HG03060 (cell line): Measurements from ENCODE around the gene PHF20.
"Not testable (repeated sequence)": the region's sequence is repeated elsewhere in the genome, so short reads cannot be mapped to it uniquely, and the experiment has no call there.

ENCODE experiments used
- ATAC-seq: cut with Tn5 transposase; IDR thresholded peaks from one replicate; pipeline ENCODE4 v1.9.1; 2021; ENCODE audit warnings: low read depth, moderate number of reproducible peaks; ENCODE audit not compliant: unreplicated experiment

PHF20 gene

GRCh38 chr20:35909176-35909575 is 137.4 kb downstream of the PHF20 start:
- ATAC-seq = no peak

- ATAC-seq = no peak
These were observed 138.0 kb downstream of the PHF20 start for GRCh38 chr20:35909796-35910195.

DNA sequence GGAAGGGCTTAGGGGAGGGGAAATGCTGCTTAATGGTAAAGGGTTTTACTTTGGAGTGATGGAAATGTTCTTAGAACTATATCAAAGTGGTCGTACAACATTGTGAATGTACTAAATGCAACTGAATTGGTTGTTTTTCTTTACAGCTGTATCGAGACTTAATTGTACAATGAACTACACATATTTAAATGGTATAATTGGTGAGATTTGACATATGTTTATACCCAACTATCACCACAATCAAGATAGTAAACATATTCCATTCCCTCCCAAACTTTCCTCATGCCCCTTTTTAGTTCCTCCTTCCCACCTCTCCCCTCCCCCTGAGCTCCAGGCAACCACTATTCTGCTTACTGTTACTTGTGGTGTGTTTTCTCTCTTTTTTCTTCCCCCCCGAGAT is 138.4 kb downstream of the PHF20 start:
- ATAC-seq = no peak

DNA sequence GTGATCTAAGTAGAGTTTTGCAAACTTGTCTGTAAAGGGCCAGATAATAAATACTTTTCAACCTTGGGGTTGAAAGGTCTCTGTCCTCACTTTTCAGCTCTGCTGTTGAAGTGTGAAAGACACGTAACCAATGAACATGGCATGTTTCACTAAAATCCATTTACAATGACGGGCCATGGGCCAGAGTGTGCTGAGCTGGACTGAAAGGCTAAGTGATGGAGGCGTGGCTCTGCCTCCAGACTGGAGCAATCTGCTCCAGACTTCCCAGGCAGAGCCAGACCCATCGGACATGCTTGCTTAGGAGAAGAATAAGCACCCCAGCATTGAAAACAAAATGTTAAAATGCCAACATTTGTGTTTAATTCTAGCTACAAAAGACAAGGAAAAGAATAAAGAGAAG is 141.1 kb downstream of the PHF20 start:
- ATAC-seq = no peak

DNA sequence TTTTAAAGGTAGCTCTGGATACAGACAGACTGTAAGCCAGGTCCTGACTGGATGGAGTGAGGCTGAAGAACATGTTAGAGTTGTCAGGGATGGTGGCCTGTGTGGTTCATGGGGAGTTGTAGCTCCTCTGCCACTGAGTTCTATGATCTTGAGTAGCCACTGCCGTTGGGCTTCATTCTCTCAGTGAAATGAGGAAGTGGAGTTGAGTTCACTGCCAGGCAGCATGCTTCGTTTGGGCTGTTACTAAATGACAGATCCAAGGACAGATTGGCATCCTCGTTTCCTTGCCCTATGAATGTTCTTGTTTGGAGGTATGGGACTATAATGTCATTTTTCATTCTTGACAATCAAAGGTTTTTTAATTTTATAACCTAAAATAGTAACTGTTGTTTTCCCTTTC is 145.3 kb downstream of the PHF20 start:
- ATAC-seq = no peak

DNA sequence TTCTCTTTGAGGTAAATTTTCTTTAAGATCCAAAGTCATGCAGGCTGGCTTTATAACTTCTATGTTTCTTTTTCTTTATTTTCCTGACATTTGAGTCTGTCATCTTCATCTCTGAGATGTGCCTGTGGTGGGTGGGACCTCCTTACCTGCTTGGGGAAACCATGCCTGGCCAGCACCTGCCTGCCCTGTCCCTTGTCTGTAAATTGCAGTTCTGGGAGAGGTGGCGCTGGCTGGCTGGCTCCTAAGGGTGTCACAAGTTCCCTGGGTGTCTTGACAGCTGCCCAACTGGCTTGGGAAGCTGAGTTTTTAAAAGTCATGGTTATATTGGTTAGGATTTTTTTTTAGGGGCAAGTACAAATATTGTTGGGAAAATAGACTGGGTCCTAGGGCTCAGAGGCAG is 146.2 kb downstream of the PHF20 start:
- ATAC-seq = no peak

- ATAC-seq = no peak
These were observed 148.7 kb downstream of the PHF20 start for GRCh38 chr20:35920523-35920922.

GRCh38 chr20:35929301-35929700 is 157.5 kb downstream of the PHF20 start:
- ATAC-seq = no peak

DNA sequence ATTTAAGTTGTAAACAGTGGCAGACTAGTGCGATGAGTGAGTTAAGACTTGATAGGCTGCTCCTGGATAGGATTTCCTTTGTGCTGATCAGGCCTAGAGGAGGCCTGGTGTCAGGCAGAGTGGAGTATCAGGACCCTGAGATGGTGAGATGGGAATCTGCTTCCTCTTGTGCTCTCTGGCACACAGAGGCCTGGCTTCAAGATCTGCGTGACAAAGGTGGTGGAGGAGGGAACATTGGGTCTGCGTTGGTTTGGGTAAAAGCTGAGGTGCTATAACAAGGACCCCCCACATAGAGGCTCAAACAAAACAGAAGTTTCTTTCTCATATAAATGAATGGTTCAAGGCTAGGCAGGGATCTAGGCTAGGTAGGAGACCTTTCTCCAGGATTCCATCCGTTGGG is 162.2 kb downstream of the PHF20 start:
- ATAC-seq = no peak

DNA sequence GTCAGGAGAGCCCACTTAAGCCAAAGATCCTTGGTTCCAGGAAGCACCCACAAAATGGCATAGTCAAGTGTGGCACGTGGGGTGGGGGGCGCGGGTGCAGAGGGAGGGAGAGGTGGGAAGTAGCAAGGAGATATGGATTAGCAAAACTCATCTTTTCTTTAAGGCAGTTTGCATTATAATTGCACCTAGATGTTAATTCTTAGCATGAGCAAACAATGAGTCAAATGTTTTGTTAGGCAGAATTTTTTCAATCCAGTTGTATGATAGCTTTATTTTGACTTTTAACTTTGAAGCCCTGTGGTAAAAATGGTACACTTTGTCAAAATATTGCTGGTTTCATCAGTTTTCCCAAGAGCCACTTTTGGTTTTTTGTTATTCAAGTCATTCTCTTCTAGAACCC is 167.4 kb downstream of the PHF20 start:
- ATAC-seq = no peak

DNA sequence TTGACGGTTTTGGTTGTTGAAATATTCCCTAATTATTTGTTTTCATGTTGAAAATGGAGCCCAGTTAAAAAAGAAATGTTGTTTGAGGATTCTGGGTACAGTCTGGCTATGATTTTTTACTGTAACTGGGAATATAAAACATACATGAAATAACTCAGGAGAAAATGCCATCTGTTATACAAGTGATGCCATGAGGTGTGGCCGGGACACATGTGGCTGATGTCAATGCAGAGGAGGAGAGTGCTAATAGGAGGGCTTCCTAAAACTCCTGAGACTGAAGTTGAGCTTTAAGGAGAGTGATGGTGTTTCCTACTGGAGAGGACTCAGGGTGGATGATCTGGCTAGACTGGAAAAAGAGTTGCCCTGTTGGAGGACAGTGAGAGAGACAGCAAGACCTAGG is 169.8 kb downstream of the PHF20 start:
- no peak for ATAC-seq

DNA sequence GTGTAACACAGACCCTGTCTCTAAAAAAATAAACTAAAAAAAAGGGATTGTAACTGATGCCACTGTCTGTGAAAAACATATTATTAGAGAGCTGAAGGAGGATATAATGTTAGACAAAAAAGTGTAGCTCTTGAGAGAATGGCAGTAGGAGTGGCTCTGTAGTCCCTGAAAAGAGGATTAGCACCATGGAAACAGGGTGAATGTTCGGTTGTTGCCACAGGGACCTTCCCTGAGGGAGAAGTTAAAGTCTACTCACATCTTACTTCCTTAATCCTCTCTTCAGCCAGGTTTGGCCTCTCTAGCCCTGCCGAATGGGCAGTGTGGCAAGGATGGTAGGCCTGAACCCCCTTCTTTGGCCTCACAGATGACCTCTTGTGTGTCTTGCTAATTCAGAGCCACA is 170.4 kb downstream of the PHF20 start:
- ATAC-seq = no peak

GRCh38 chr20:35947489-35947888 is 175.7 kb downstream of the PHF20 start:
- ATAC-seq = no peak

- no peak for ATAC-seq
These were observed 176.1 kb downstream of the PHF20 start for GRCh38 chr20:35947907-35948306.

DNA sequence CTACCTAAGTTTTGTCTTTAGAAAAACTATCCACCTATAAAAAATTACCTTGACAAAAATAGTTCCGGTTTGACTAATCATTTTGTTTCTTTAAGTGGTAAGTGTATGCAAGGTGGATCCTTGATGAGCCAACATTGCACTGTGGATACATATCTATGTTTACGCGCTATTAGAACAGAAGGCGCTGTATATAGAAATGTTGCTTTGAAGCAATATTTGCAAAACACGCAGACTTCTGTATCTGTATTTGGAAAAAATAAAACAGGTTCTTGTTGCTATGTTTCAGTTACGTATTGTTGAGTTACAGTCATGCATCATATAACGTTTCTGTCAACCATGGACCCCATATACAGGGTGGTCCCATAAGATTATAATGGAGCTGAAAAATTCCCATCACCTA is 178.3 kb downstream of the PHF20 start:
- ATAC-seq = no peak

GRCh38 chr20:35952080-35952479 is 180.3 kb downstream of the PHF20 start:
- not testable (repeated sequence) for ATAC-seq

DNA sequence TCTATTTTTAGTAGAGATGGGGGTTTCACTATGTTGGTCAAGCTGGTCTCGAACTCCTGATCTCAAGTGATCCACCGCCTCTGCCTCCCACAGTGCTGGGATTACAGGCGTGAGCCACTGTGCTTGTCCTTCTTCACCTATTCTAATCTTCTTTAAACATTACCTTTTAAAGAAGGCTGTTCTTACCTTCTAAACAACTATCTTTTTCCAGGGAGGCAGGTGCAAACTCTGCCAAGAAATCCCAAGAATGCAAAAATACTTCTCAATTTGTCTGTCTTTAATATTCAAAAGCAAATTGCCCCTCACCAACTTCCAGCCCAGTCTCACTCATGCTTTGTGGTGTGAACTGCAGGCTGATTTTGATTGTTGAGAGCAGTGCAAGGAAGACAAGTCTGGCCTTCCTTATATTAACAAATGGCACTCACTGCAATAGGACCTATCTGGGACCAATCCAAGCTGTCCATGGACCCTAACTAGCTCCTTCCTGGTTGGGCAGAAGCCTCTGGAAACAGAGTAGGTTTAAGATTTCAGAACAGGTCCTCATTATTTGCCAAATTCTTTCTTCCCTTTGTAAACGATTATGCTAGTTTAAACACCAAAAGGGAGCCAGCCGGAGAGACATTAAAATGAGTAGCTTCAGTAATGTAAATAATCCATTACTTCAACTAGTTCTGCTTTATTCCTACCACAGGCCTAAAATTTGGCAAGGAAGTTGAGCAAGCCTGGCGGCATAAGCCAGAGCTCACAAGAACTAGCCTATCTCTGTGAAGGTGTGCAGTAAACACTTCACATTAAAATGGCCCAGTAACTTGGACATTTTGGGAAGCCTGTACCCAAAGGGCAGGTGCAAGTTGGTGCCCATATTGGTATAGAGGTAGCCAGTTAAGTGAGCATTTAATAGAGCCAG is 180.9 kb downstream of the PHF20 start:
- no peak for ATAC-seq

GRCh38 chr20:35953387-35954199 is 181.8 kb downstream of the PHF20 start:
- ATAC-seq = peak; percentile 9

DNA sequence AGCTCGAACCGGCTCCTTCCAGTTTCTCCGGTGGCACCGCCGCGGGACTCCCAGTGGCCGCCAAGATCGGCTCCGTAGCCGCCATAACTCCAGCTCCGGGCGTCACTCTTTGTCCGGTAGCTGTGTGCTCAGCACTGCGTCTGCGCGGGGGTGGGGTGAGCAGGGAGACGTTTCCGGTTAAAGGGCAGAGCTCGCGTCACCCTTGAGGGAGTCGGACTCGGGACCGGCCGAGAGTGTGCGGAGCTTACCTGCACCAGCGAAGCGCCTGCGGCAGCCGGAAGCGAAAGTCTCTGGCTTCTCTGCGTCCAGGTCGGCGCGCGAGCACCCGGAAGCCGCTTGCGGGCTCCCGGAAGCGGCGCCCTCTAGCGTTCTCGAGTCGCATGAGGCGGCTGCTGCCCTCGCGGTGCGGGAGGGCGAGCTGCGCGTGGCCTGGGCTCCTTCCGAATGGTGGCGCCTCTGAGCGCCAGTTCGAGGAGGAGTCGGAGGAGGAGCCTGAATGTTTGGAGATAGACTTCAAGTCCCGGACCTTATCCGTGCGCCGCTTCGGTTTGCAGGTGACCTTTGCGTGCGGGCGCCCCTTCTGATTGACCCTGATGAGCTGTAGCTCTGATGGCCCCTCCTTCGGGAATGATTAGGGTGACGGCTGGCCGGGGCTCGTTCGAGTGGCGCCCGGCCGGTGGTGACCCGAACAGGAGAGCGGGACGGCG is 182.5 kb downstream of the PHF20 start, which contains the start of gene SCAND1:
TSS of gene SCAND1 (minus strand) at position 303 of the 707 bp plus-strand sequence. CDS start at position 85, 218 bp downstream.
- peak; percentile 85 for ATAC-seq

DNA sequence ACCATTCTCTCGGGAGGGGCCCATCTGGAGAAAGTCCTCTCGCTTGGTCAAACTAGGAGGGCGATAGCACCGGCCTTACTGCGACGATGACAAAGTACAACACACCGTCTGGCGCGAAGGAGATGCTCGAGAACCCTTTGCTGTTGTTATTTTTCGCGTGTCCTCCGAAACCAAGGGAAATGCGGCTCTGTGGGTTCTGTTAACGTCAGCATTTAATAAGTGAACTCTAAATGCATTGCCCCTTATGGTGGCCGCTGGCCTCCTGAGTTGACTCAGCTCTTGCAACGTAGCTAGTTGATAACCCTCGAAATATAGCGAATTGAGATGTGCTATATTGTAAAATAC is 183.1 kb downstream of the PHF20 start:
- no peak for ATAC-seq

- ATAC-seq = no peak
These were observed 184.8 kb downstream of the PHF20 start for GRCh38 chr20:35956616-35957015.
